ENCODE measurements around the gene IFI27. TPM values are rescaled to one million over a fixed set of nuclear protein-coding genes. Genes with fewer than 3 reads are reported as not detected.
"Not testable (repeated sequence)": the region's sequence is repeated elsewhere in the genome, so short reads cannot be mapped to it uniquely, and the experiment has no call there.

IFI27 gene
- total and polyA plus RNA-seq, 2 of the 8 experiments (the other 6 are each of a cell fraction or from before 2014, with no cell fraction given) = 0.76 to 2.2 TPM

DNA sequence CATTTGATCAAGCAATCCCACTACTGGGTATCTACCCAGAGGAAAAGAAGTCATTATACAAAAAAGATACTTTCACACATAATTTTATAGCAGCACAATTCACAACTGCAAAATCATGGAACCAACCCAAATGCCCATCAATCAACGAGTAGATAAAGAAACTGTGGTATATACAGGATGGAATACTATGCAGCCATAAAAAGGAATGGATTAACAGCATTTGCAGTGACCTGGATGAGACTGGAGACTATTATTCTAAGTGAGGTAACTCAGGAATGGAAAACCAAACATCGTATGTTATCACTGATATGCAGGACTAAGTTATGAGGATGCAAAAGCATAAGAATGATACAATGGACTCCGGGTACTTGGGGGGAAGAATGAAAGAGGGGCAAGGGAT is 38.5 kb upstream of the IFI27 start:
- H3K9ac ChIP-seq (replicated peaks in 1 of 4; ENCODE audit: extremely low read depth in 1 of 4, low read depth in 3 of 4, low read length in 3 of 4); H3K4me3 ChIP-seq (ENCODE audit: extremely low read depth in 1 of 4, insufficient read depth in 2 of 4, low read depth in 3 of 4, low read length in 4 of 4); H3K23me2 ChIP-seq (ENCODE audit: low read depth, low read length); H3K9me3 ChIP-seq (ENCODE audit: insufficient read depth in 2 of 2, low read depth in 1 of 2, low read length in 1 of 2); H3K4me2 ChIP-seq (ENCODE audit: insufficient read depth in 1 of 2, low read depth in 2 of 2, low read length in 2 of 2); H2AK5ac ChIP-seq (ENCODE audit: low read depth, low read length); H2BK5ac ChIP-seq (ENCODE audit: low read depth, low read length); H3K14ac ChIP-seq (ENCODE audit: insufficient read length); POLR2A ChIA-PET (ENCODE audit: partially characterized antibody); H4K8ac ChIP-seq (ENCODE audit: extremely low read depth, insufficient read depth, low read length); H2BK12ac ChIP-seq (ENCODE audit: low read depth, low read length); H3K18ac ChIP-seq (ENCODE audit: extremely low read depth, low read length); H2BK15ac ChIP-seq (ENCODE audit: low read length); H3K4ac ChIP-seq (replicated peaks; ENCODE audit: insufficient read length, low read depth, low read length); H4K5ac ChIP-seq (ENCODE audit: insufficient read length, low read depth, low read length); H4K91ac ChIP-seq (replicated peaks; ENCODE audit: insufficient read length, low read length); H3K27me3 ChIP-seq (replicated peaks in 1 of 4; ENCODE audit: control insufficient read depth in 3 of 4, extremely low read depth in 1 of 4, insufficient read depth in 3 of 4, low read length in 3 of 4); H3K79me1 ChIP-seq (ENCODE audit: low read depth, low read length); H2AFZ ChIP-seq (ENCODE audit: low read length); FAIRE-seq; H3K27ac ChIP-seq (ENCODE audit: low read depth, low read length); H3K4me1 ChIP-seq (replicated peaks in 1 of 4; ENCODE audit: control insufficient read depth in 3 of 4, insufficient read depth in 4 of 4, low read length in 3 of 4); H2BK20ac ChIP-seq (ENCODE audit: low read length); H3K23ac ChIP-seq (ENCODE audit: insufficient read length); H2BK120ac ChIP-seq (replicated peaks; ENCODE audit: low read depth, low read length); H4K20me1 ChIP-seq (replicated peaks in 1 of 2; ENCODE audit: control insufficient read depth in 1 of 2, insufficient read depth in 2 of 2, low read length in 2 of 2); CTCF ChIA-PET (ENCODE audit: partially characterized antibody); H3K56ac ChIP-seq (replicated peaks; ENCODE audit: insufficient read length, low read depth, low read length); DNase-seq (ENCODE audit: low read depth in 1 of 2, low spot score in 2 of 2): not testable (repeated sequence)
- peaks cover 6 to 95% of the 10 kb centered on the region in 2 experiments for H3K79me2 ChIP-seq (ENCODE audit: control insufficient read depth in 1 of 2, insufficient read depth in 2 of 2, low read length in 2 of 2)
- WGBS, 2 experiments (ENCODE audit: extremely low coverage in 1 of 2, insufficient coverage in 1 of 2, insufficient read length in 1 of 2, insufficient replicate concordance in 2 of 2, low coverage in 1 of 2, low lambda C conversion rate in 2 of 2, missing lambda C conversion rate in 1 of 2) = 91% methylated on average over 3 of the region's 3 CpGs; no CpG with 5 or more reads in 1 of the 2 experiments
- peaks cover 0 to 16% (median 4%) of the 10 kb centered on the region in 4 experiments; a peak in 5 of 8 replicates for H3K36me3 ChIP-seq (ENCODE audit: control insufficient read depth in 2 of 4, insufficient read depth in 4 of 4, low read length in 3 of 4)
